VCaP (cell line): ENCODE data around the gene CDC5L.

Experiments
- H3K27ac ChIP-seq: fragments of 450-650 bp; 2 replicates; pipeline ENCODE4 v1.5.1; 2017
- TF ChIP-seq, protein P1 (sequence below): fragments of 450-650 bp; conservative IDR thresholded peaks from 2 replicates; pipeline ENCODE4 v1.5.1; 2017; ENCODE audit warnings: mild to moderate bottlenecking, moderate library complexity

CDC5L gene

DNA sequence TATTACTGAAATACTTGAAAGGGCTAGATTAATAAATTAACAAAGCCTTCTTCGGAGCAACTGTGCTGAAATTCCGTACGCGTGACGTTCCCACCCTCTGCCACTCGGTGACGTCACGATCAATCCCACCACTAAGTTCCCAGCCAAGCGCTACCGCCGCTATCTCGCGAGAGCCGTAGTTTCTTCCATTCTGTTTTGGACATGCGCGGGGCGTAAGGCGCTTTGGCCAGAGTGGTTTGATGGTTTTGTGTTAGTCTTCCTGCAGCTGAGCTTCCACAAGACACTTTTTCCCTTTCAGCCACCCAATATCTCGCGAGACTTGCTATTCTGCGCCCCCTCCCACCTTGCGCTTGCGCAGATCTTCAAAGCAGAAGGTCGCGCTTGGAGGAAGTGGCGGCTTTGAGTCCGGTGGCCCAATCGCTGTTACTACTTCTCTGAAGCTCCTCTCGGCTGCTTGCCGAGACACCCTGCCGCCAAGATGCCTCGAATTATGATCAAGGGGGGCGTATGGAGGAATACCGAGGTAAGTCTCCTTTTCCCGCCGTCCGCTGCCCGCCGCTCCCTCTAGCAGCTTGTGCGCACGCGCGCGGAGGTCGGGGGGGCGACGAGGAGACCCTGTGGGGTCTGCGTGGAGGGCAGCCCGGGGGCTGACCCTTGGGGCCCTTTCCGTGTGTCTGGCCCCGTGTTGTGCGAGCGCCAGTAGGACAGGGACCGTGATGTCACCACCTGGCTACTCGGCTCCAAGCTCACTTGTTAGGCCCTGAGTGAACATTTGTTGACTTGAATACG, at the start of gene CDC5L:
TSS of gene CDC5L (plus strand) at position 361 of the 789 bp plus-strand sequence. CDS start at position 479, 118 bp downstream.
- peak within 1 kb of the TSS; percentile 94 for H3K27ac ChIP-seq
- TF ChIP-seq, protein P1, sequence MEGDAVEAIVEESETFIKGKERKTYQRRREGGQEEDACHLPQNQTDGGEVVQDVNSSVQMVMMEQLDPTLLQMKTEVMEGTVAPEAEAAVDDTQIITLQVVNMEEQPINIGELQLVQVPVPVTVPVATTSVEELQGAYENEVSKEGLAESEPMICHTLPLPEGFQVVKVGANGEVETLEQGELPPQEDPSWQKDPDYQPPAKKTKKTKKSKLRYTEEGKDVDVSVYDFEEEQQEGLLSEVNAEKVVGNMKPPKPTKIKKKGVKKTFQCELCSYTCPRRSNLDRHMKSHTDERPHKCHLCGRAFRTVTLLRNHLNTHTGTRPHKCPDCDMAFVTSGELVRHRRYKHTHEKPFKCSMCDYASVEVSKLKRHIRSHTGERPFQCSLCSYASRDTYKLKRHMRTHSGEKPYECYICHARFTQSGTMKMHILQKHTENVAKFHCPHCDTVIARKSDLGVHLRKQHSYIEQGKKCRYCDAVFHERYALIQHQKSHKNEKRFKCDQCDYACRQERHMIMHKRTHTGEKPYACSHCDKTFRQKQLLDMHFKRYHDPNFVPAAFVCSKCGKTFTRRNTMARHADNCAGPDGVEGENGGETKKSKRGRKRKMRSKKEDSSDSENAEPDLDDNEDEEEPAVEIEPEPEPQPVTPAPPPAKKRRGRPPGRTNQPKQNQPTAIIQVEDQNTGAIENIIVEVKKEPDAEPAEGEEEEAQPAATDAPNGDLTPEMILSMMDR, result no peak

DNA sequence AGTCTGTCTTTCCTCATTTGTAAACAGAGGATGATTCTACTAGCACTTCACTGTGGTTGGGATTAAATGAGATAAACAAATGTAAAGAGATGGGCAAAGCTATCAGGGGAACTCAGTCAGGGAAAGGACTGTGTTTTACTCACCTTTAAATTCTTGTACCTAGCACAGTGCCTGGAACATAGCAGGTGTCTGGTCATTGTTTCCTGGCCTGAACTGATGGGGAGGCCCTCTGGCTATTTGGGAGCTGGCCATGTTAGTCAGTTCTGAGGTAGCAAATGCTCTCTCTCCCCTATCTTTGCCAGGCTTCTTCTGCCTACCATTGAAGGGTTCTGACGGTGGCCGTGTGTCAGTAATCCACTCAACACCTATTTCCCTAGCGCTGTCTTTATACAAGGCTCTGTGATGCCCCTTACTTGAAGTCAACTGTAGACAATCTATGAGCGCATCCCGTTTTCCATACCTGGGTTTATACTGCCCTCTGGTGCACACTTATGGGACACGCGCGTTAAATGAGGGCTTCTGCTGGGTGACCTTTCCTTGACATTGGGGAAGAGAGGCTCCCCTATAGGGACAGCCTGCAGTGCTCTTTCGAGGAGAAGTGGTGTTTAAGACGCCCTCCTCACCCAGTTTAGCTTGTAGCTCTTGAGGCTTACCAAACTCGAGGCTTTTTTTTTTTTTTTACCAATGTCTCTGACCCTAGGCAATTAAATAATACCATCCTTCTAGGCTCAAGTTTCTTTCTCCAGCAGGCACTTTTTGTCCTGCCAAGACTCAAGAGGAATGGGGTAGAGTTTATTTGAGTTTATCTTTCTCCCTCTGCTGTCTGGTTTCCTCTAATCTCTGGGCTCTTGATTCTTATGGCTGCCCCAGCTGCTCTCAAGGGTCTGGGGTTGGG, 49.0 kb upstream of the CDC5L start:
- H3K27ac ChIP-seq, result peak overlapping the region; percentile 7; the same call in 1 of the 2 replicates
- TF ChIP-seq, protein P1, result peak; percentile 92

DNA sequence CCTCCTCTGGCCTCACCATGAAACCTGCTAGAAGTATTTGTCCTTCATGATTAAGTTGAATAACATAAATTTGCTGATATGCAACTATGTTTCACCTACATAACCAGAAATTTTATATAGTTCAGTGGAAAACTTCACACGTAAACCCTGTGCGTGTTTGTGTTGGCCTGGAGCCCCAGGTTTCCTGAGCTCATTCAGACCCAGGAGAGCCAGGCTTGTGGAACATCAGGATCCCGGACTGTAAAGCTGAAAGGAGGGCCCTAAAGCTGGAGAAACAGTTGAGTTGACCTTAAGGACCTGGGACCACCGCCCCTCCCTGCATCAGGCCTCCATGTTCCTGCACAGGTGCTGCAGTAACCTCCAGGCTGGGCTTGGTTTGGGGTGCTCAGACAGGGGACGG, 48.2 kb upstream of the CDC5L start:
- TF ChIP-seq, protein P1, result no peak
- H3K27ac ChIP-seq, result peak overlapping the region; percentile 7; the same call in 1 of the 2 replicates

DNA sequence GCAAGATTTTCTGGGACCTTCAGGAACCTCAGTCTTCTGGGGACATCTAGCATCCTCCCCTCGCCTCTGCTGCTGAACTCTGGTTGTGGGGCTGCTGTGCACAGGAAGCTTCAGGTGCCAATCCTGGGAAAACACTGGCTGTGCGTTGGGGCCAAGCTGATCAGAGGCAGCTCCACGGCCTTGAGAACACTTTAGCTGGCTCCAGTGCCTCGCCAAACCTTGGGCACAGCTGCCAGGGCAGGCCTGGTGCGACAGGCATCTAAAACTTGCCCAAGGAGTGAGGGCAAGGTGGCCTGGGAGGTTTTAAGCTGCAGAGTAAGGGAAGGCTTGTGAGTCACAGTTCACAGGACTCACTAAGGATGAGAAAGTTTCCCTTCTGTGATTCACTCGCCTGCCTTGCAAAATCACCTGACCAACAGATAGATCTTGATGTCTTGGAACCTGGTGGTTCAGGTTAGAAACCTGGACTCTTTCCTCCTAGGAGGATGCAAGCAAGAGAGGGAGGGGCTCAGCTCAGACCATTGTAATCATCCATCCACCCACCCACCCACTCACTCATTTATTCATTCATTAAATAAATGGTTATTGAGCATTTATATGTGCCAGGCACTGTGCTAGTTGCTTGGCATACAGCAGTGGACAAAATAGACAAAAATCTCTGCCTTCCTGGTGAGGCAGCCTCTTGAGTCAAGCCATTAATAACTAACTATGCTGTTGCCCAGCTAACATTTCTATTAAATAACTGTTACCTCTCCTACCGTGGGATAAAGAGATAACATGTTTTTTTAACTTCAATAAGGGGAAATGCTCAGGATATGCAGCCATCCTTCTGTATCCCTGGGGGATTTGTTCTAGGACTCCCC, 47.5 kb upstream of the CDC5L start:
- TF ChIP-seq, protein P1, result no peak

DNA sequence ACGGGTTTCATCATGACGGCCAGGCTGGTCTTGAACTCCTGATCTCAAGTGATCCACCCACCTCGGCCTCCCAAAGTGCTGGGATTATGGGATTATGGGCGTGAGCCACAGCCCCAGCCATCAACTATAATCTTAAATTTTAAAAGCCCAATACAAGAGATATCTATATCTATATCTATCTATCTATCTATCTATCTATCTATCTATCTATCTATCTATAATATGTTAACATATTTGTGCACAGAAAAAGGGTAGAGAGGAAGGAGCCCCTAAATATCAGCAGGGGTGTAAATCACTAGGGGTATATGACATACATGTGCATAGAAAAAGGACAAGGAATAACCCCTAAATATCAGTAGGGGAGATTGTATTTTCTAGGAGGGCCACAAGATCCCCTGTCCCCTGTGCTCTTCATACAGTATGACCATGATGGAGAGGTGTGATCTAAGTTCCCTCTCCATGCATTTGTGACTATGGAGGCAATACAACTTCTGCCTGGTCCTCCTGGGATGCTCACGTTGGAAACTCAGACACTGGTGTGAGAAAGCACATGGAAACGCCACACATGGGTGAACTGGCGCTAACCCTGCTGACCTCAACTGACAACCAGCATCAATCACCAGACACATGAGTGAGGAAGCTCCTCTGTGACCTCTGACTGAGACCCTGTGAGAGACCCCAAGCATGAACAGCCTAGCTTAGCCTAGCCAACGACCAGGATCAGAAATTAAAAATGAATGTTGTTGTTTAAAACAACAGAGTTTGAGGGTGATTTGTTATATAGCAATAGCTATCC, 46.2 kb upstream of the CDC5L start:
- TF ChIP-seq, protein P1, result no peak
- H3K27ac ChIP-seq, result no peak overlapping the region

More for the DNA sequence above, 47.5 kb upstream of the CDC5L start:
- peak overlapping the region; percentile 7; the same call in 1 of the 2 replicates for H3K27ac ChIP-seq

DNA sequence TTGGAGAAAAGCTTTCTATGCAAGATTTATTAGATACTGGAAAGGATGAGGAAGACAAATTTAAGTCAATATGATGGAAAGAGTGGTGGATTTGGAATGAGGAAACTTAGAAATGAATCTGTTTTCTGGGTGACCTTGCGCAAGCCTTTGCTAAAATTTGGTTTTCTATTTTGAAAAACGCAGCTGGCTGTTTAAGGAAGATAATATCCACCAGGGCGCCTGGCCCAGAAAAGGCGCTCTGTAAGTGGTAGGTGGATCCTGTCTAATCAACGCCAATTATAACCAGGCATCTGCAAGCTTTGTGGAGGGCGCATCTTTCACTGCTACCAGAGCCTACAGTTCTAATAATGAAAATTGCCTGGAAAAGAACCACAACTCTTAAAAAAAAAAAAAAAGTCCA, 45.5 kb upstream of the CDC5L start:
- TF ChIP-seq, protein P1, result no peak
- H3K27ac ChIP-seq, result no peak overlapping the region
